Skeletal muscle tissue (tissue), 4 donors: ENCODE measurements around the gene CGB3. TPM values are rescaled to one million over a fixed set of nuclear protein-coding genes. Genes with fewer than 3 reads are reported as not detected.

Source experiments
- H3K27ac ChIP-seq: one replicate; pipeline ENCODE4 v1.7.0; 2013; ENCODE audit warnings: mild to moderate bottlenecking, low read depth, low read length, inconsistent platforms
- H3K27me3 ChIP-seq, 3 donors: one replicate each; pipeline ENCODE4 v1.7.0; 2013; ENCODE audit warnings: low read length in 3 of 3; ENCODE audit not compliant: control insufficient read depth in 3 of 3, insufficient read depth in 3 of 3
- H3K36me3 ChIP-seq, 3 donors: one replicate each; pipeline ENCODE4 v1.7.0; 2013; ENCODE audit warnings: low read length in 3 of 3; ENCODE audit not compliant: control insufficient read depth in 3 of 3, insufficient read depth in 3 of 3
- H3K4me1 ChIP-seq, 3 donors: one replicate each; pipeline ENCODE4 v1.7.0; 2013; ENCODE audit warnings: low read length in 3 of 3, mild to moderate bottlenecking in 3 of 3; ENCODE audit not compliant: control insufficient read depth in 3 of 3, insufficient read depth in 3 of 3
- H3K4me3 ChIP-seq, 3 donors: one replicate each; pipeline ENCODE4 v1.7.0; 2013; ENCODE audit warnings: low read length in 3 of 3
- H3K9ac ChIP-seq, 3 donors: one replicate each; pipeline ENCODE4 v1.7.0; 2013; ENCODE audit warnings: low read length in 3 of 3, mild to moderate bottlenecking in 3 of 3, moderate library complexity in 2 of 3, low read depth in 1 of 3
- H3K9me3 ChIP-seq, 3 donors: one replicate each; pipeline ENCODE4 v1.7.0; 2013; ENCODE audit warnings: low read length in 3 of 3; ENCODE audit not compliant: control insufficient read depth in 3 of 3
- total RNA-seq: library from RNA; depleted of rRNA; stranded (reverse); fragments of >200 nt; gene quantifications from one replicate; pipeline ENCODE4 v1.2.3, GENCODE V29; 2014
- donor health status: Osteomylitis.

Gene CGB3
- total RNA-seq, 1 donor from 2014 or later: not detected

GRCh38 chr19:48990400-48990799, 33.7 kb downstream of the CGB3 start:
- Histone ChIP-seq H3K27ac (peak overlapping the region; percentile 98), H3K27me3 (no peaks in the 10 kb centered on the region), H3K9me3 (no peaks in the 10 kb centered on the region), H3K4me3 (peak overlapping the region; percentile 66 to 99 (median 98)), H3K9ac (peak overlapping the region; percentile 99 to 100 (median 100)), H3K4me1 (peaks cover 64 to 81% (median 75%) of the 10 kb centered on the region in 3 donors), H3K36me3 (peaks cover 25 to 41% (median 31%) of the 10 kb centered on the region in 3 donors)

GRCh38 chr19:48989701-48990291, 34.3 kb downstream of the CGB3 start:
- H3K36me3 ChIP-seq: peaks cover 31 to 47% (median 37%) of the 10 kb centered on the region in 3 donors
- peak overlapping the region; percentile 98 for H3K27ac ChIP-seq
- H3K9ac ChIP-seq: peak overlapping the region; percentile 99 to 100 (median 100)
- H3K9me3 ChIP-seq: no peaks in the 10 kb centered on the region
- H3K27me3 ChIP-seq: no peaks in the 10 kb centered on the region
- peak overlapping the region; percentile 66 to 99 (median 98) for H3K4me3 ChIP-seq
- H3K4me1 ChIP-seq: peaks cover 60 to 81% (median 75%) of the 10 kb centered on the region in 3 donors

- no peaks in the 10 kb centered on the region for H3K9me3 ChIP-seq
- no peak overlapping the region for H3K4me3 ChIP-seq
- H3K27ac ChIP-seq: peak overlapping the region; percentile 98
- H3K9ac ChIP-seq: peak overlapping the region in 1 of 3 donors; percentile 87
- no peaks in the 10 kb centered on the region for H3K27me3 ChIP-seq
- H3K4me1 ChIP-seq: peaks cover 52 to 74% (median 66%) of the 10 kb centered on the region in 3 donors
- peaks cover 35 to 49% (median 41%) of the 10 kb centered on the region in 3 donors for H3K36me3 ChIP-seq
Measured at GRCh38 chr19:48988860-48989259, 35.3 kb downstream of the CGB3 start.

- H3K27me3 ChIP-seq: no peaks in the 10 kb centered on the region
- peak overlapping the region; percentile 98 for H3K27ac ChIP-seq
- peaks cover 40 to 49% (median 46%) of the 10 kb centered on the region in 3 donors for H3K36me3 ChIP-seq
- H3K9me3 ChIP-seq: no peaks in the 10 kb centered on the region
- H3K4me1 ChIP-seq: peaks cover 52 to 74% (median 65%) of the 10 kb centered on the region in 3 donors
- H3K4me3 ChIP-seq: no peak overlapping the region
- H3K9ac ChIP-seq: peak overlapping the region in 1 of 3 donors; percentile 87
Measured at GRCh38 chr19:48988286-48988685, 35.8 kb downstream of the CGB3 start.

GRCh38 chr19:48987323-48987722, 36.8 kb downstream of the CGB3 start:
- Histone ChIP-seq H3K36me3 (peaks cover 49 to 51% (median 50%) of the 10 kb centered on the region in 3 donors), H3K9ac (peak overlapping the region in 1 of 3 donors; percentile 45), H3K27ac (peak overlapping the region; percentile 98), H3K4me1 (peaks cover 52 to 72% (median 66%) of the 10 kb centered on the region in 3 donors), H3K9me3 (no peaks in the 10 kb centered on the region), H3K4me3 (peak overlapping the region in 1 of 3 donors; percentile 29), H3K27me3 (no peaks in the 10 kb centered on the region)

GRCh38 chr19:48986211-48986610, 37.9 kb downstream of the CGB3 start:
- Histone ChIP-seq H3K4me1 (peaks cover 41 to 72% (median 60%) of the 10 kb centered on the region in 3 donors), H3K27ac (peak overlapping the region; percentile 98), H3K36me3 (peaks cover 49 to 60% (median 55%) of the 10 kb centered on the region in 3 donors), H3K27me3 (no peaks in the 10 kb centered on the region), H3K9ac (peak overlapping the region in 1 of 3 donors; percentile 50), H3K9me3 (no peaks in the 10 kb centered on the region), H3K4me3 (no peak overlapping the region)

GRCh38 chr19:48985711-48986110, 38.4 kb downstream of the CGB3 start:
- Histone ChIP-seq H3K27ac (peak overlapping the region; percentile 98), H3K27me3 (no peaks in the 10 kb centered on the region), H3K4me1 (peaks cover 36 to 67% (median 55%) of the 10 kb centered on the region in 3 donors), H3K9me3 (no peaks in the 10 kb centered on the region), H3K4me3 (no peak overlapping the region), H3K36me3 (peaks cover 45 to 60% (median 52%) of the 10 kb centered on the region in 3 donors), H3K9ac (peak overlapping the region in 1 of 3 donors; percentile 50)

GRCh38 chr19:48982280-48982679, 41.9 kb downstream of the CGB3 start:
- H3K4me1 ChIP-seq: peaks cover 20 to 47% (median 39%) of the 10 kb centered on the region in 3 donors
- no peak overlapping the region for H3K4me3 ChIP-seq
- no peak overlapping the region for H3K9ac ChIP-seq
- H3K27me3 ChIP-seq: no peaks in the 10 kb centered on the region
- peak overlapping the region; percentile 67 for H3K27ac ChIP-seq
- peaks cover 45 to 55% (median 47%) of the 10 kb centered on the region in 3 donors for H3K36me3 ChIP-seq
- no peaks in the 10 kb centered on the region for H3K9me3 ChIP-seq

- Histone ChIP-seq H3K27ac (peak overlapping the region; percentile 94), H3K9ac (no peak overlapping the region), H3K27me3 (no peaks in the 10 kb centered on the region), H3K9me3 (no peaks in the 10 kb centered on the region), H3K4me3 (no peak overlapping the region), H3K4me1 (peaks cover 9 to 26% (median 17%) of the 10 kb centered on the region in 3 donors), H3K36me3 (peaks cover 32 to 42% (median 35%) of the 10 kb centered on the region in 3 donors)
Measured at GRCh38 chr19:48977061-48977460, 47.1 kb downstream of the CGB3 start.
